Upper lobe of left lung (tissue), 4 donors: ENCODE data around the gene HSD17B2.

ENCODE experiments used
- EP300 ChIP-seq, 4 donors: sonication (generic); formaldehyde crosslinking; IDR thresholded peaks; one replicate each; pipeline ENCODE4 v1.5.1; 2017; ENCODE audit warnings: antibody characterized with exemption in 4 of 4, control low read depth in 2 of 4
- POLR2AphosphoS5 ChIP-seq, 2 donors: sonication (generic); formaldehyde crosslinking; IDR thresholded peaks; one replicate each; pipeline ENCODE4 v1.5.1; 2017; ENCODE audit warnings: antibody characterized with exemption in 2 of 2
- TF ChIP-seq, protein P1 (sequence below), 6 experiments: fragments of 450-650 bp in 4 of 6; fragments of 200-600 bp in 2 of 6; sonication (generic) in 2 of 6; IDR thresholded peaks; one replicate each; pipeline ENCODE4 v1.5.1; 2016 to 2019; ENCODE audit warnings: antibody characterized with exemption in 6 of 6

- TF ChIP-seq, protein P1, sequence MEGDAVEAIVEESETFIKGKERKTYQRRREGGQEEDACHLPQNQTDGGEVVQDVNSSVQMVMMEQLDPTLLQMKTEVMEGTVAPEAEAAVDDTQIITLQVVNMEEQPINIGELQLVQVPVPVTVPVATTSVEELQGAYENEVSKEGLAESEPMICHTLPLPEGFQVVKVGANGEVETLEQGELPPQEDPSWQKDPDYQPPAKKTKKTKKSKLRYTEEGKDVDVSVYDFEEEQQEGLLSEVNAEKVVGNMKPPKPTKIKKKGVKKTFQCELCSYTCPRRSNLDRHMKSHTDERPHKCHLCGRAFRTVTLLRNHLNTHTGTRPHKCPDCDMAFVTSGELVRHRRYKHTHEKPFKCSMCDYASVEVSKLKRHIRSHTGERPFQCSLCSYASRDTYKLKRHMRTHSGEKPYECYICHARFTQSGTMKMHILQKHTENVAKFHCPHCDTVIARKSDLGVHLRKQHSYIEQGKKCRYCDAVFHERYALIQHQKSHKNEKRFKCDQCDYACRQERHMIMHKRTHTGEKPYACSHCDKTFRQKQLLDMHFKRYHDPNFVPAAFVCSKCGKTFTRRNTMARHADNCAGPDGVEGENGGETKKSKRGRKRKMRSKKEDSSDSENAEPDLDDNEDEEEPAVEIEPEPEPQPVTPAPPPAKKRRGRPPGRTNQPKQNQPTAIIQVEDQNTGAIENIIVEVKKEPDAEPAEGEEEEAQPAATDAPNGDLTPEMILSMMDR (IDR thresholded peaks at IDR 0.05): no peak
- no peak for TF ChIP-seq POLR2AphosphoS5 (IDR thresholded peaks at IDR 0.05)
- TF ChIP-seq EP300 (IDR thresholded peaks at IDR 0.05): no peak
Measured at GRCh38 chr16:82055117-82055516, 20.1 kb downstream of the HSD17B2 start.
